Aorta (tissue), 5 donors: ENCODE results near the gene DNAH6. TPM values are rescaled to one million over a fixed set of nuclear protein-coding genes. Genes with fewer than 3 reads are reported as not detected.

Source experiments
- ATAC-seq: fragments of 200-7000 bp; cut with Tn5 transposase; one replicate; pipeline ENCODE4 v1.9.1; 2022; ENCODE audit warnings: moderate library complexity; ENCODE audit not compliant: low FRiP score
- DNase-seq, 2 donors: peaks; one replicate each; pipeline ENCODE4 v3.0.0-alpha.2; 2020
- H3K27ac ChIP-seq, 2 donors: one replicate each; pipeline ENCODE4 v1.5.1; 2013; ENCODE audit warnings: low read length in 2 of 2, mild to moderate bottlenecking in 2 of 2, moderate library complexity in 2 of 2, control low read depth in 1 of 2, inconsistent platforms in 1 of 2, low read depth in 1 of 2
- H3K27me3 ChIP-seq, 2 donors: one replicate each; pipeline ENCODE4 v1.6.1; 2013; ENCODE audit warnings: control low read depth in 1 of 2, low read length in 1 of 2, mild to moderate bottlenecking in 1 of 2, moderate library complexity in 1 of 2; ENCODE audit not compliant: insufficient read depth in 2 of 2, control insufficient read depth in 1 of 2
- H3K36me3 ChIP-seq, 2 donors: one replicate each; pipeline ENCODE4 v1.6.1; 2013; ENCODE audit warnings: control low read depth in 1 of 2, low read length in 1 of 2, mild to moderate bottlenecking in 1 of 2; ENCODE audit not compliant: insufficient read depth in 2 of 2, control insufficient read depth in 1 of 2
- H3K4me1 ChIP-seq, 2 donors: one replicate each; pipeline ENCODE4 v1.6.1; 2013; ENCODE audit warnings: low read length in 2 of 2, control low read depth in 1 of 2, mild to moderate bottlenecking in 1 of 2, moderate library complexity in 1 of 2; ENCODE audit not compliant: insufficient read depth in 2 of 2, control insufficient read depth in 1 of 2
- H3K4me3 ChIP-seq, 2 donors: one replicate each; pipeline ENCODE4 v1.5.1; 2013; ENCODE audit warnings: low read length in 2 of 2, control low read depth in 1 of 2, mild to moderate bottlenecking in 1 of 2
- H3K9me3 ChIP-seq: one replicate; pipeline ENCODE4 v1.6.1; 2013; ENCODE audit warnings: mild to moderate bottlenecking, low read length; ENCODE audit not compliant: control insufficient read depth
- WGBS, 2 donors: extraction: QIAGEN DNeasy Blood & Tissue Kit; methylation state at CpG; one replicate each; pipeline ENCODE4 v1.1.7; 2013; 5-methylcytosine and 5-hydroxymethylcytosine counted together
- intact Hi-C, 2 donors: fragments of 100-400 bp; cut with DNase I; formaldehyde crosslinking; loops; one replicate each; pipeline versions ENCODE4 v1.14.2 to v1.15.0; 2022
- polyA plus RNA-seq, 2 donors: library from polyadenylated mRNA; stranded (reverse); fragments of 200-250 nt; gene quantifications; one replicate each; pipeline ENCODE4 v1.2.3, GENCODE V29; 2013
- total RNA-seq, 2 donors: library from RNA; stranded (reverse); fragmentation: NEBNext Ultra II Directional; extraction: Animal tissue kit (Norgen Biotek cat#: 25700); gene quantifications; one replicate each; pipeline ENCODE4 v1.2.1, GENCODE V29; 2021
- donor health status: healthy with polysubstance abuse.
- donor health status: Bipolar disorder and iron deficiency.
- donor health status: DM: no; HTN: no; CAD: no.
- donor health status: DM: no; HTN: no; CAD: no.
- donor health status: DM: yes; HTN: yes; CAD: no.

DNAH6 gene
- total and polyA plus RNA-seq, 4 donors = 0.08 to 5.0 (median 0.60) TPM

- intact Hi-C loops = no loop called here
- Histone ChIP-seq H3K4me1 (no peaks in the 10 kb centered on the region), H3K9me3 (peaks cover 2% of the 10 kb centered on the region), H3K27me3 (no peaks in the 10 kb centered on the region), H3K36me3 (no peaks in the 10 kb centered on the region), H3K27ac (no peak overlapping the region), H3K4me3 (no peak overlapping the region)
- ATAC-seq (no peak), DNase-seq (no peak)
- 60% methylated on average over 3 of the region's 3 CpGs for WGBS, 2 donors
Measured at GRCh38 chr2:84840306-84840705, 324.0 kb downstream of the DNAH6 start.

DNA sequence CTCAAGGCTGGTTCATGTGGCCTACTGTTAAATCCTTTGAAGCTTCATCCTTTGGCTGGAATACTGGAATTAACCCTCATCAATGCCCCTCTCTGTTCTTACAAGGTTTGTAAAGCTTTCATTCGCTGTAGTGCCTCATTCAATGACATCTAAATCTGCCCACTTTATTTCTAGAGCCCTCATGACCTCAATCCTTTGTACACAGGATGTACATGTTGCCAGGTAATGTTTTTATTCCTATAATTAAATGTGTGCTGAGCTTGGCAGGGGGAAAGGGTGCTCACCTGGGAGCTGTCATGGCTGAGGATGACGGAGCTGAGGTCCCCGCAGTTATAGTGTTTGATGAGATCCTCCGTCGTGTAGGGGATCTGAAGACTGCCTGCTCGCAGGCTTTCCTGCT, 325.3 kb downstream of the DNAH6 start:
- Histone ChIP-seq H3K9me3 (peaks cover 2% of the 10 kb centered on the region), H3K4me1 (no peaks in the 10 kb centered on the region), H3K27me3 (no peaks in the 10 kb centered on the region), H3K4me3 (no peak overlapping the region), H3K27ac (no peak overlapping the region), H3K36me3 (no peaks in the 10 kb centered on the region)
- 90 to 92% methylated on average over 6 of the region's 6 CpGs for WGBS, 2 donors
- intact Hi-C loops = no loop called here
- DNase-seq = no peak
- ATAC-seq = no peak

DNA sequence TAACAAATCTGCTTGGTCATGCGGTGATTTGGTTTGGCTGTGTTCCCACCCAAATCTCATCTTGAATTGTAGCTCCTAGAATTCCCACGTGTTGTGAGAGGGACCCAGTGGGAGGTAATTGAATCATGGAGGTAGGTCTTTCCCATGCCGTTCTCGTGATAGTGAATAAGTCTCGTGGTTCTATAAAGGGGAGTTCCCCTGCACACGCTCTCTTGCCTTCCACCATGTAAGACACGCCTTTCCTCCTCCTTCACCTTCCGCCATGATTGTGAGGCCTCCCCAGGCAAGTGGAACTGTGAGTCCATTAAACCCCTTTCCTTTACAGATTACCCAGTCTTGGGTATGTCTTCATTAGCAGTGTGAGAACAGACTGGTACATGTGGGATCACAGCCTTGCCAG, 327.8 kb downstream of the DNAH6 start:
- Histone ChIP-seq H3K9me3 (no peaks in the 10 kb centered on the region), H3K36me3 (no peaks in the 10 kb centered on the region), H3K27ac (no peak overlapping the region), H3K4me3 (no peak overlapping the region), H3K4me1 (no peaks in the 10 kb centered on the region), H3K27me3 (no peaks in the 10 kb centered on the region)
- intact Hi-C loops = no loop called here
- DNase-seq = no peak
- 89 to 92% methylated on average over 8 of the region's 8 CpGs for WGBS, 2 donors
- no peak for ATAC-seq

- no peak for ATAC-seq
Measured at GRCh38 chr2:84846041-84846663, 329.9 kb downstream of the DNAH6 start.

DNA sequence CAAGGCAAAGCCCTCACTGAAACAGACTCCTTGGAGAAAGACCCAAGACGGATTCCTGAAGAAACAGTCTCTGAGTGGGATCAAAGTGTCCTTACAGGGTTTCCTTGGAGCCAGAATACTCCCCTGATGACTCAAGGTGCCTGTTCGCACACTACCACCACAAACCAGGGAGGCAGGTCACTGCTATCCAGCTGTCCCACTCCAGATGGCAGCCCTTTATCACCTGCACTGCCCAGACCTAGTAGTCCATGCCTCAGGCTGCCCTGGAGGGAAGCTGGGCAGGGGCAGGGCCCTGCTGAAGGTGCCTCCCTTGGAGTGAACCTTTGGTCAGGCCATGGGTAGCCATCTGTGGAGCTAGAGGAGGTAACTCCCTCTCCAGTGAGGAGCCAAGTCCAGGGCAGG, 330.4 kb downstream of the DNAH6 start:
- WGBS, 2 donors = 82 to 90% methylated on average over 2 of the region's 2 CpGs
- Histone ChIP-seq H3K27me3 (no peaks in the 10 kb centered on the region), H3K9me3 (no peaks in the 10 kb centered on the region), H3K4me3 (no peak overlapping the region), H3K27ac (no peak overlapping the region), H3K36me3 (no peaks in the 10 kb centered on the region), H3K4me1 (no peaks in the 10 kb centered on the region)
- no peak for DNase-seq
- no peak for ATAC-seq
- intact Hi-C loops = no loop called here

More at GRCh38 chr2:84846041-84846663, 329.9 kb downstream of the DNAH6 start:
- H3K27me3 ChIP-seq = no peaks in the 10 kb centered on the region
- no peak for DNase-seq
- H3K36me3 ChIP-seq = no peaks in the 10 kb centered on the region
- H3K4me1 ChIP-seq = no peaks in the 10 kb centered on the region
- H3K4me3 ChIP-seq = no peak overlapping the region
- no peaks in the 10 kb centered on the region for H3K9me3 ChIP-seq
- intact Hi-C loops = no loop called here
- no peak overlapping the region for H3K27ac ChIP-seq
- WGBS, 2 donors = 57 to 58% methylated on average over 5 of the region's 5 CpGs

DNA sequence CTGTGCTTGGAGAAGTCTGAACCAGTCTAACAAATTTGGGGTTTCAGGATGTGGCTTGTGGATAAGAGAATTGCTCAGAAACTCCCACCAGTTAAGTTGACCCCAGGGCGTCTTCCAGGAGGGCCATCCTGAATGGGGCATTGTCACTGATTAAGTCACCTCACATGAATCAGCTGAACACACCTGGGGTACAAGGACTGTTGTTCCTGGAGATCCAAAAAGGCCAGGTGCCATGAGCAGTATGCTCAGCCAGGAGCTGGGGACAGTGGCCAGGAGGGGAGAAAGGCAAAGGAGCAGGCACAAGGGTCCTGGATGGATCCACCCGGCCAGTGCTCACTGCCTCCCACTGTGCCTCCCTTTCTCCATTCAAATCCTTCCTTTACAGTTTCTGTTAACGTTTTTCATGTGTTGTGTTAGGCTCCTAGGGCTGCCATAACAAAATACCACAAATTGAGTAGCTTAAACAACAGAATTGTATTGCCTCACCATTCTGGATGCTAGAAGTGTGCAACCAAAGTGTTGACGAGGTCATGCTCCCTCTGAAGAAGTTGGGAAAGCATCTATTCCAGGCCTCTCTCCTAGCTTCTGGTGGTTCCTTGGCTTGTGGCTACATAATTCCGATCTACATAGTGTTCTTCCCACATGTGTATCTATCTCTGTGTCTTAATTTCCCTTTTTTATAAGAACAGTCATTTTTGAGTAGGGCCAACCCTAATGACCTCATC, 331.2 kb downstream of the DNAH6 start:
- Histone ChIP-seq H3K36me3 (no peaks in the 10 kb centered on the region), H3K9me3 (peaks cover 3% of the 10 kb centered on the region), H3K4me3 (no peak overlapping the region), H3K27me3 (no peaks in the 10 kb centered on the region), H3K27ac (no peak overlapping the region), H3K4me1 (no peaks in the 10 kb centered on the region)
- intact Hi-C loops = no loop called here
- WGBS, 2 donors = 74 to 75% methylated on average over 5 of the region's 5 CpGs
- DNase-seq (no peak), ATAC-seq (no peak)

DNA sequence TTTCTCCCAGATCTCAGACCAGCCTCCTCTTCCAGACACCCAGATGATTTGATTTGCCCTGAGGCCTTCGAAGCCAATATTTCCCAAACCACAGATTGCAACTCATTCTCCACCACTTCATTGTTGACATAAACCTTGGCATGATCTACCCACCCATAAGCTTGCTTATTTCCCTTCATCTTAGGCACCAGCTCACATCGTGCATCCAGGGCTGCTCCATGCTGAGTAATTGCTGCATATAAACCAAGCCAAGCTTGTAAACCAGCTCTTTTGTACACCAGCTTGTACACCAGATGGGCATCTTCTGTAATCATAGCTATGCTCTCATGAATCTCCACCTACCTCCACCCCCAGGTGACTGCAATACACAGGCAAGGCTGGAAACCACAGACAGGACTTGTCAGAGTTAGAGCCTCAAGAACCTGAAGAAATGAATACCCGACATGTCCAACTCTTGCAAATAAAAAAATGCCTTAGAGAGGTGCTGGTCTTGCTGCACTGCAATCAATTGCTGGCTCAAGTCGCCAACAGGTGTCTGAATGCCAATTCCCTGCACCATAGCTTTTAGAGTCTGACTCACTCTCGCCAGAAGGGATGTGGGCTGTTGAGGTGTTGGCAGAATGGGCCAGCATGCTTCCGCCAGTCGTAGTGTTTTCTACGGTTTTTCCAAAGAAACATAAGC, 333.1 kb downstream of the DNAH6 start:
- H3K9me3 ChIP-seq = peaks cover 3% of the 10 kb centered on the region
- intact Hi-C loops = no loop called here
- no peak for DNase-seq
- H3K27me3 ChIP-seq = no peaks in the 10 kb centered on the region
- no peak overlapping the region for H3K4me3 ChIP-seq
- no peaks in the 10 kb centered on the region for H3K4me1 ChIP-seq
- no peak overlapping the region for H3K27ac ChIP-seq
- no peaks in the 10 kb centered on the region for H3K36me3 ChIP-seq
- no peak for ATAC-seq
- WGBS, 2 donors = 74 to 83% methylated on average over 8 of the region's 8 CpGs

- 92 to 93% methylated on average over 4 of the region's 4 CpGs for WGBS, 2 donors
- no peaks in the 10 kb centered on the region for H3K27me3 ChIP-seq
- intact Hi-C loops = no loop called here
- no peak overlapping the region for H3K4me3 ChIP-seq
- no peaks in the 10 kb centered on the region for H3K4me1 ChIP-seq
- H3K27ac ChIP-seq = no peak overlapping the region
- H3K9me3 ChIP-seq = peaks cover 3% of the 10 kb centered on the region
- ATAC-seq (no peak), DNase-seq (no peak)
- no peaks in the 10 kb centered on the region for H3K36me3 ChIP-seq
Measured at GRCh38 chr2:84850471-84850870, 334.2 kb downstream of the DNAH6 start.

GRCh38 chr2:84851876-84852275, 335.6 kb downstream of the DNAH6 start:
- Histone ChIP-seq H3K4me3 (no peak overlapping the region), H3K4me1 (no peaks in the 10 kb centered on the region), H3K27ac (no peak overlapping the region), H3K27me3 (no peaks in the 10 kb centered on the region), H3K9me3 (peaks cover 3% of the 10 kb centered on the region), H3K36me3 (no peaks in the 10 kb centered on the region)
- ATAC-seq = no peak
- DNase-seq = no peak
- intact Hi-C loops = no loop called here
- WGBS, 2 donors = 70 to 82% methylated on average over 3 of the region's 3 CpGs
